ENCODE data around the gene MRM3.
A peak's percentile ranks its signal among the peaks of the same experiment; 100 is the strongest.

MRM3 gene

GRCh38 chr17:792277-792676 lies 10.1 kb downstream of the MRM3 start:
- peak overlapping the region; percentile 95 for H3K27ac Mint-ChIP-seq
- no peak for TF ChIP-seq CTCF (IDR thresholded peaks at IDR 0.05)

DNA sequence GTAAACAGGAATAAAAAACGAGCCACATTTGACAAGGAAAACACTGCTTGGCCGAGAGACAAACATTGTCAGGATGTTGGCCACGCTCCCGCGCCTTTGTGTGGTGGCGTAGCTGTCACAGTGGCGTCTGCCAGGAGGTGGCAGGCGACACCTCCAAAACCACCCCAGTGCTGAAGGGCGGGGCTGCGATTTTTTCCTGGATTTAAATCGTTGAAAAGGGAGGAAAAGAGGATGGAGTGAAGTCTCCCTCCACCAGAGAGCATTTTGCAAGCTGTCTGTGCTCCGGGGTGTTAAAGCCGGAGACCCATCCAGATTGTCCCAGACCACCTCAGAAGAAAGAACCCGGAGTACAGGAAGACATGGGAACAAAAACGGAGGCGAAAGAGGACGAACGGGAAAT lies 12.7 kb downstream of the MRM3 start:
- no peak overlapping the region for H3K4me3 Mint-ChIP-seq
- peaks cover 51% of the 10 kb centered on the region for H3K4me1 Mint-ChIP-seq
- peak; percentile 79 for DNase-seq
- peak; percentile 73 for TF ChIP-seq CTCF (IDR thresholded peaks at IDR 0.05)
- peaks cover 3% of the 10 kb centered on the region for H3K27me3 Mint-ChIP-seq (ENCODE audit: low read depth, poor library complexity)
- no peaks in the 10 kb centered on the region for H3K9me3 Mint-ChIP-seq
- peaks cover 38% of the 10 kb centered on the region for H3K36me3 Mint-ChIP-seq (ENCODE audit: low read depth)
- H3K27ac Mint-ChIP-seq = no peak overlapping the region

More at GRCh38 chr17:792277-792676, 10.1 kb downstream of the MRM3 start:
- DNase-seq = no peak
- Mint-ChIP-seq H3K9me3 (no peaks in the 10 kb centered on the region), H3K27me3 (ENCODE audit: low read depth, poor library complexity) (peaks cover 3% of the 10 kb centered on the region), H3K4me3 (no peak overlapping the region), H3K4me1 (peaks cover 40% of the 10 kb centered on the region), H3K36me3 (ENCODE audit: low read depth) (peaks cover 48% of the 10 kb centered on the region)

- no peak overlapping the region for H3K4me3 Mint-ChIP-seq
- H3K36me3 Mint-ChIP-seq (ENCODE audit: low read depth) = peaks cover 34% of the 10 kb centered on the region
- no peak overlapping the region for H3K27ac Mint-ChIP-seq
- peaks cover 3% of the 10 kb centered on the region for H3K27me3 Mint-ChIP-seq (ENCODE audit: low read depth, poor library complexity)
- TF ChIP-seq CTCF (IDR thresholded peaks at IDR 0.05) = no peak
- H3K9me3 Mint-ChIP-seq = no peaks in the 10 kb centered on the region
- DNase-seq = no peak
- peaks cover 51% of the 10 kb centered on the region for H3K4me1 Mint-ChIP-seq
Measured at GRCh38 chr17:795276-795675, 13.1 kb downstream of the MRM3 start.

DNA sequence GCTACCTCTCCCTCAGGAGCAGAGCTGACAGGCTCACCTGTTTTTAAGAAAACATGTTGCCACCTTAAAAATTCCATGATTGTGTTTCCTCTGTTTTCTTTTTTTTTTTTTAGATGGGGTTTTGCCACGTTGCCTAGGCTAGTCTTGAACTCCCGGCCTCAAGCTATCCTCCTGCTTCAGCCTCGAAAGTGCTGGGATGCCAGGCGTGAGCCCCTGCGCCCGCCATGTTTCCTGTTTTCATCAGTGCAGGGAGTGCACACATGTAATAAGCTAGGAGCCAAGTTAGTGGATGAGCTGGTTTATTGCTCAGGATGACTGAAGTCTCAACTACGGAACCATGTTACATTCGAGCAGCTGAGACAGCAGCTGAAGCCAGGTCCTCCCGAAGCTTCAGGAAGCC lies 13.6 kb downstream of the MRM3 start:
- TF ChIP-seq CTCF (IDR thresholded peaks at IDR 0.05) = no peak
- DNase-seq = no peak
- peaks cover 33% of the 10 kb centered on the region for H3K36me3 Mint-ChIP-seq (ENCODE audit: low read depth)
- H3K4me1 Mint-ChIP-seq = peaks cover 55% of the 10 kb centered on the region
- no peak overlapping the region for H3K4me3 Mint-ChIP-seq
- peaks cover 3% of the 10 kb centered on the region for H3K27me3 Mint-ChIP-seq (ENCODE audit: low read depth, poor library complexity)
- H3K9me3 Mint-ChIP-seq = no peaks in the 10 kb centered on the region
- H3K27ac Mint-ChIP-seq = no peak overlapping the region

GRCh38 chr17:796609-797008 lies 14.5 kb downstream of the MRM3 start:
- H3K4me3 Mint-ChIP-seq = no peak overlapping the region
- TF ChIP-seq CTCF (IDR thresholded peaks at IDR 0.05) = no peak
- H3K4me1 Mint-ChIP-seq = peaks cover 60% of the 10 kb centered on the region
- DNase-seq = no peak
- peak overlapping the region; percentile 75 for H3K27ac Mint-ChIP-seq
- peaks cover 27% of the 10 kb centered on the region for H3K36me3 Mint-ChIP-seq (ENCODE audit: low read depth)
- no peaks in the 10 kb centered on the region for H3K9me3 Mint-ChIP-seq
- H3K27me3 Mint-ChIP-seq (ENCODE audit: low read depth, poor library complexity) = peaks cover 3% of the 10 kb centered on the region

GRCh38 chr17:797236-797840 lies 15.2 kb downstream of the MRM3 start:
- no peak for DNase-seq

More at GRCh38 chr17:797236-797840, 15.2 kb downstream of the MRM3 start:
- Mint-ChIP-seq H3K27me3 (ENCODE audit: low read depth, poor library complexity) (peaks cover 3% of the 10 kb centered on the region), H3K36me3 (ENCODE audit: low read depth) (peaks cover 26% of the 10 kb centered on the region), H3K27ac (no peak overlapping the region), H3K4me3 (no peak overlapping the region), H3K4me1 (peaks cover 65% of the 10 kb centered on the region), H3K9me3 (no peaks in the 10 kb centered on the region)
- TF ChIP-seq CTCF (IDR thresholded peaks at IDR 0.05) = no peak

Data from nephron progenitor cell (in vitro differentiated cells).